Central memory CD8-positive, alpha-beta T cell (primary cell): ENCODE results near the gene WASL.
"Not testable (repeated sequence)": the region's sequence is repeated elsewhere in the genome, so short reads cannot be mapped to it uniquely, and the experiment has no call there.

Experiments
- ATAC-seq: fragments of 150-1000 bp; cut with Tn5 transposase; replicated peaks from 2 replicates; pipeline ENCODE4 v1.10.0; 2022; ENCODE audit warnings: mild to moderate bottlenecking, moderate FRiP score, moderate number of reproducible peaks; ENCODE audit not compliant: poor library complexity, severe bottlenecking; ENCODE audit errors: extremely low read depth
- DNase-seq, 2 donors: peaks; one replicate each; pipeline ENCODE4 v3.0.0; 2021; ENCODE audit warnings: low spot score in 2 of 2
- H3K27ac Mint-ChIP-seq: one replicate; pipeline ENCODE4 v1.8.0; 2022; ENCODE audit warnings: low read depth, mild to moderate bottlenecking, moderate library complexity, mixed read lengths
- H3K27me3 Mint-ChIP-seq: one replicate; pipeline ENCODE4 v1.8.0; 2022; ENCODE audit warnings: mixed read lengths
- H3K36me3 Mint-ChIP-seq: one replicate; pipeline ENCODE4 v1.8.0; 2022; ENCODE audit warnings: mild to moderate bottlenecking, moderate library complexity, mixed read lengths; ENCODE audit not compliant: insufficient read depth
- H3K4me1 Mint-ChIP-seq: one replicate; pipeline ENCODE4 v1.8.0; 2022; ENCODE audit warnings: mixed read lengths
- H3K4me3 Mint-ChIP-seq: one replicate; pipeline ENCODE4 v1.8.0; 2022; ENCODE audit warnings: mild to moderate bottlenecking, moderate library complexity, mixed read lengths
- H3K9me3 Mint-ChIP-seq: one replicate; pipeline ENCODE4 v1.8.0; 2022; ENCODE audit warnings: mixed read lengths

Gene WASL

DNA sequence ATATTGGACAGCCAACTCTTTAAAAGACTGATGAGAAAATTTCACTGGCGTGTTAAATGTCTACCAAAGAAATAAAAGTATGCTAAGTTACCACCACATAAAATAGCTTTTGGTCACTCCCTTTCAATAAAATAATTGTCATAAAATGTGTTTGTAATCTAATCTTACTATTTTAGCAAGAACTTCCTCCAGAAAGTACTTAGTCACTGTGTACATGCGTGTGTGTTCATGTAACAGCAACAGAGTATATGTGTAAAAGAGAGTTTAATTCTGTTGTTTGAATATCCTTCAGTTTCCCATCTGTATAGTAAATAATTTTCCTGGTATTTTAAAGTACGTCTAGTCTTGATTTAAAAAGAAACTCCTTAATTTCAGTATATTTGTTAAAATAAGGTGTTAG is 35.0 kb upstream of the WASL start:
- no peaks in the 10 kb centered on the region for H3K9me3 Mint-ChIP-seq
- DNase-seq (no peak), ATAC-seq (no peak)
- H3K4me1 Mint-ChIP-seq = no peaks in the 10 kb centered on the region
- H3K36me3 Mint-ChIP-seq = no peaks in the 10 kb centered on the region
- H3K4me3 Mint-ChIP-seq = no peak overlapping the region
- H3K27ac Mint-ChIP-seq = no peak overlapping the region
- peaks cover 25% of the 10 kb centered on the region for H3K27me3 Mint-ChIP-seq

DNA sequence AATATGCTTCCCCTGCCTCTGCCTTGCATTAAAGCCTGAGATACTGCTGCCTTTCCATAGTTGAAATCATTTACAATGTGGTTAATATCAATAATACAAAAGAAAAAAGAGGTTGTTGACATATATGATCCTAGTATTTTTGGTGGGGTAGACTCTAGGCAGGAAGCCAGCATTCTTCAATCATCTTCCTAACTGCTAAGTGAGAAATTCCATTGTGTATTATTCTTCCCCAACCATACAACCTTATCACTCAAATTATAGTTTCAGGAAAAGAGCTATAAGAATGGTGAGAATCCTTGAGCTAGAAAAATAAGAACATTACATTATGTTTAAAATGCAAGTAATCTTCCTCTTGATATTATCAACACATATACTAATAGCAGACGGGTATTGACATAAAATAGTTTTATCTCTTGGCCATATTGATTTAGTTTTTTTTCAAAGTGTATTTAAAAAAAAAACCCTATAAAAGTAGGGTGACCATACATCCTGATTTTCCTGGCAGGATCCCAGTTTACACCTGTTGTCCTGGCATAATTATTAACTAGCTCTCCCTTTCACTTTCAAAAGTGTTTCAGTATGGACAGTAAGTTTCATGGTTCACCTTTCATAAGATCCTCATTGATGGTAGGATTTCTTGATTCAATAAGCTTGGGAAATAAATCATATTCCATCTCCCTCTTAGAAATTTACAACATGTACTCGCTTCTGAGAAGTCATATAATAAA is 33.4 kb upstream of the WASL start:
- H3K27me3 Mint-ChIP-seq = peaks cover 34% of the 10 kb centered on the region
- no peaks in the 10 kb centered on the region for H3K4me1 Mint-ChIP-seq
- no peak for ATAC-seq

DNA sequence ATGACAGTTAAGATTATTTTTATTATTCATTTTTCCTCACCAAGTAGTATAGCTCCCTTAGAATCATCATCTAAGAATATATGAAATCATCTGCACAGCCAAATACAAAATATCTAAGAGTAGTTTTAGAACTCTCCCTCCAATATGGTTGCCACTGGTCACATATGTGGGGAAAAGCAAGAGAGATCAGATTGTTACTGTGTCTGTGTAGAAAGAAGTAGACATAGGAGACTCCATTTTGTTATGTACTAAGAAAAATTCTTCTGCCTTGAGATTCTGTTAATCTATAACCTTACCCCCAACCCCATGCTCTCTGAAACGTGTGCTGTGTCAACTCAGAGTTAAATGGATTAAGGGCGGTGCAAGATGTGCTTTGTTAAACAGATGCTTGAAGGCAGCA is 31.7 kb upstream of the WASL start:
- DNase-seq, ATAC-seq, H3K36me3 Mint-ChIP-seq, H3K4me3 Mint-ChIP-seq, H3K27ac Mint-ChIP-seq, H3K9me3 Mint-ChIP-seq, H3K4me1 Mint-ChIP-seq: not testable (repeated sequence)
- peaks cover 46% of the 10 kb centered on the region for H3K27me3 Mint-ChIP-seq

More for the DNA sequence above, 33.4 kb upstream of the WASL start:
- Mint-ChIP-seq H3K9me3 (no peaks in the 10 kb centered on the region), H3K4me3 (no peak overlapping the region), H3K36me3 (no peaks in the 10 kb centered on the region), H3K27ac (no peak overlapping the region)
- DNase-seq = no peak

DNA sequence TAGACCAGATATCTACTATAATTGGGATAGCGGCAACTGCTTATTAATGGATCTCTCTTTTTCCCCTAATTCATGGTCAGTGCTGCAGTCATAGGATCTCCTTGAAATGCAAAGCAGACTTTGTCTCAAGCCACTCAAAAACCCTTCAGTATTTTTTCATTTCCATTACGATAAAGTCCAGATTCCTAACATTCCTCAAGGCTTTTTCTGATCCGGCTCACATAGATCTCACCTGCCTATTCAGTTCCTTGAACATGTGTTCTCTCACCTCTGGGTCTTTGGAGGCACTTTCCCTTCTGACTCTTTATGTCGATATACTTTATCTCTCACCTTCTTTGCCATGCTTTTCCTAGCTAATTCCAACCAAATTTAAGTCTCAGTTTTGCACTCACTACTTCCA is 25.7 kb upstream of the WASL start:
- Mint-ChIP-seq H3K27ac (no peak overlapping the region), H3K27me3 (peaks cover 21% of the 10 kb centered on the region), H3K4me1 (peaks cover 14% of the 10 kb centered on the region), H3K4me3 (no peak overlapping the region), H3K9me3 (no peaks in the 10 kb centered on the region), H3K36me3 (peaks cover 4% of the 10 kb centered on the region)
- no peak for ATAC-seq
- no peak for DNase-seq

DNA sequence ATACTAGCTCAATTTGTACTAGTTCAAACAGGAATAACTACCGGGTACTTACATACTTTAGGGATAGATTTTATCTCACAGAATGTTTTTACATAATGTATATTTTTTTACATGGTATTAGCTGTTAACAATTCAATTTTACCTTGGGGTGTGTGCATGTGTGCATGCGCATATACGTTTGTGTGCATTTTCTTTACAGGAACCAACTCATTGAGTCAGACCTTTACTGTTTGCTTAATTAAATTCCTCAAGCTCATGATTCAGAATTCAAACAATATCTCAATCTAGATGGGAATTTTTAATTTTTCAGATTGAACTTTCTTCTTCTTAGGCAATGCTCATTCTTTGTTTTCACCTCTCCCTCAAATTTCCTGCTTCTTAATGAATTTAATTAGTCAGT is 24.7 kb upstream of the WASL start:
- H3K27ac Mint-ChIP-seq = no peak overlapping the region
- H3K27me3 Mint-ChIP-seq = peaks cover 28% of the 10 kb centered on the region
- H3K4me1 Mint-ChIP-seq = peaks cover 14% of the 10 kb centered on the region
- H3K4me3 Mint-ChIP-seq = no peak overlapping the region
- DNase-seq (no peak), ATAC-seq (no peak)
- no peaks in the 10 kb centered on the region for H3K9me3 Mint-ChIP-seq
- peaks cover 7% of the 10 kb centered on the region for H3K36me3 Mint-ChIP-seq

DNA sequence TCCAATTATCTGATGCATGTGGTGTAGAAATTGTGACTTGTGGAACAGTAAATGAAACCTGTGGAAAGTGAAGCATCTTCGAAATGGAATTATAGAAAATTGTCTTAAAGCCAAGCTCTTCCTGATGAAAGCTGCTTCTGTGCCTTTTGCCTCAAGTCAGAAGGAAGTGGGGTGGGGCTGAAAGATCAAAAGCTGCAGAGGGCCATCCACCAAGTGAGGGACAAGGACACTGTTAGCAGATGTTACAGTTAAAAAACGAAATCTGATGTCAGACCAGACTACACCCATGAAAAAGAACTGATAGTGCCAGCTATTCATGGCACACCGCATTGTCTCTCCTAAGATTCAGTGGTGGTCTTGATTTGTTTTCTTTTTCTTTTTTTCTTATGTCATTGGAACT is 23.8 kb upstream of the WASL start:
- no peak for ATAC-seq
- Mint-ChIP-seq H3K4me3 (no peak overlapping the region), H3K27ac (no peak overlapping the region), H3K36me3 (peaks cover 7% of the 10 kb centered on the region), H3K4me1 (peaks cover 14% of the 10 kb centered on the region), H3K9me3 (no peaks in the 10 kb centered on the region), H3K27me3 (peaks cover 21% of the 10 kb centered on the region)
- DNase-seq = no peak

DNA sequence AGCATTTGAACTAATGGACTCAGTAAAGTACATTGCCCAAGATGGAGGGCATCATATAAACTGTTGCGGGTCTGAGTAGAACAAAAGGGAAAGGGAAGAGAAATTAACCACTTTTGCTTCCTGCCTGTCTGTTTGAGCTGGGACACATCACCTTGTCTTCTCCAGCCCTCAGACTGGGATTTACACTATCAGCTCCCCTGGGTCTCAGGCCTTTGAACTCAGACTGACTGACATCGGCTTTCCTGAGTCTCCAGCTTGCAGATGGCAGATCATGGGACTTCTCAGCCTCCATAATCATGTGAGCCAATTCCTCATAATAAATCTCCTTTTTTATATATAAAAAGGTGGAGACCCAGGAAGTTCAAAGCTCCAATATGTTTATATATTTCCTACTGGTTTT is 23.0 kb upstream of the WASL start:
- peaks cover 7% of the 10 kb centered on the region for H3K36me3 Mint-ChIP-seq
- H3K27me3 Mint-ChIP-seq = peaks cover 21% of the 10 kb centered on the region
- H3K27ac Mint-ChIP-seq = no peak overlapping the region
- no peak for DNase-seq
- peaks cover 14% of the 10 kb centered on the region for H3K4me1 Mint-ChIP-seq
- H3K4me3 Mint-ChIP-seq = peak overlapping the region; percentile 73
- H3K9me3 Mint-ChIP-seq = no peaks in the 10 kb centered on the region
- ATAC-seq = no peak

DNA sequence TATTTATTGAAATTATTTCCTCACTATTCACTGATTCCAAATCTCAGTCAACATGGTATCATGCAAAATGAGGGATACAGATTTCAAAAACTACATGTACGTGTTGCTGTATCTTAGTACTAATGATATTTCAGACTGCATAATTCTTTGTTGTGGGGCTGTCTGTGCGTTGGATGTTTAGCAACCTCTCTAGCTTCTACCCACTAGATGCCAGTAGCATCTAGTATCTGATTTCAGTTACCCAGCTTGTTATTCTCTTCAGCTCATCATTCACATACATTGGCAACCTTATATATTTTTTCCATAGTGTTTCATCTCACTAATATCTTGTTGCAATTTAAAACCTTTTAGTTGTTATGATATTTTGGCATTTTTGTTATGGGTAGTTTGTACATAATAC is 22.5 kb upstream of the WASL start:
- Mint-ChIP-seq H3K27ac (no peak overlapping the region), H3K27me3 (peaks cover 18% of the 10 kb centered on the region), H3K36me3 (peaks cover 7% of the 10 kb centered on the region), H3K9me3 (no peaks in the 10 kb centered on the region), H3K4me1 (peaks cover 14% of the 10 kb centered on the region), H3K4me3 (peak overlapping the region; percentile 73)
- DNase-seq = no peak
- no peak for ATAC-seq

DNA sequence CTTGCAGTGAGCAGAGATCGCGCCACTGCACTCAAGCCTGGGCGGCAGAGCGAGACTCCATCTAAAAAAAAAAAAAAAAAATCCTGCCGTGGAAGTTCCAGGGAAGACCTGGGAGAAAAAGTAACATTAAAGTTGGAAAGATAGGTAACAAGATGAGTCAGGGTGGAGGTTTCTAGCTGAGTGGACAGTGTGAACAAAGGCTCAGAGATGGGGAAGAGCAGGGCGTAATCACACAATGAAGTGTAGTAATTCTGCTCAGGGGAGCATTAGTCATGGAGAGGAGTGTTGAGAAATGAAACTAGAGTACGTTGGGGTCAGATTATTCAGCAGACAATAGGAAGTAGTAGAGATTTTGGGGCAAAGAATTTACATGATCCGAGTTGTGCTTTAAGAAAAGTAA is 21.6 kb upstream of the WASL start:
- Mint-ChIP-seq H3K4me1 (peaks cover 14% of the 10 kb centered on the region), H3K9me3 (no peaks in the 10 kb centered on the region), H3K27ac (peak overlapping the region; percentile 54), H3K27me3 (peaks cover 19% of the 10 kb centered on the region), H3K36me3 (peaks cover 7% of the 10 kb centered on the region), H3K4me3 (peak overlapping the region; percentile 73)
- no peak for DNase-seq
- ATAC-seq = peak; percentile 87

DNA sequence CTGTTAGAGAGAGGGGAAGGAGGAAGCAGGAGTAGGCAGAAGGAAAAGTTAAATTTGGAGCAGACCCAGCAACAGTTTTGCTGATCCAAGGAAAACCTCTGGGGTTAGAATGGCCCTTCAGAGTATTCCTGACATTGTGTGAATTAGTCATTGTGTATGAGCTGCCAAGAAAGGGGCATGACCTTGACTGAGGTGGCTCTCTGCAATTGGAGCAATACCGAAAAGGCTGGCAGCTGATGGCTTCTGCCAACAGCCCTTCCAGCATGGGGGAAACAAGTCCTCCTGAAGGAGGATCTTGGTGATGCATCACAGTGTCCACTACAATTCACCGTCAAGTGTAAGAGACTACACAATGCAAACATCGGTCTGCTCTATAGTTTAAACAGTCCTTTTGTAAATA is 20.6 kb upstream of the WASL start:
- ATAC-seq = no peak
- Mint-ChIP-seq H3K9me3 (no peaks in the 10 kb centered on the region), H3K4me1 (peaks cover 14% of the 10 kb centered on the region), H3K27me3 (peaks cover 19% of the 10 kb centered on the region), H3K36me3 (peaks cover 5% of the 10 kb centered on the region), H3K27ac (no peak overlapping the region), H3K4me3 (peak overlapping the region; percentile 73)
- no peak for DNase-seq

DNA sequence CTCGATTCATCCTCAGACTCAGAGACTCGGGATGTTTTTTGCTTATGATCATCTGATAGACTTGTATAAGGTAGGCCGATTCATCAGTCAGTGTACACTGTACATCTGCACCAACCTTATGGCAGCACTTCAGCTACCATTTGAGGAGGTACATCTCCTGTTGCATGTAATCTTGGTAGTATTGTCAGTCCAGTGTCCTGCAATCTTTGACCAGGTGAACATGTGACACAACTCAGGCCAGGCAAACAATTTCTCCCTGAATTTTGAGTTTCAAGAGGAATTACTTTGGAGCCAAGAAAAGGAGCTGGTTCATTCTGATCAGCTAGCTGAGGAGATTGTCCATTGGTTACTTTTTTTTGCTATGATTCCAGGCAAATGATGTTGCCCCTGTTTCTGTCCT is 19.7 kb upstream of the WASL start:
- peaks cover 14% of the 10 kb centered on the region for H3K4me1 Mint-ChIP-seq
- peaks cover 3% of the 10 kb centered on the region for H3K36me3 Mint-ChIP-seq
- H3K27ac Mint-ChIP-seq = no peak overlapping the region
- H3K4me3 Mint-ChIP-seq = no peak overlapping the region
- ATAC-seq (no peak), DNase-seq (no peak)
- no peaks in the 10 kb centered on the region for H3K9me3 Mint-ChIP-seq
- peaks cover 19% of the 10 kb centered on the region for H3K27me3 Mint-ChIP-seq

DNA sequence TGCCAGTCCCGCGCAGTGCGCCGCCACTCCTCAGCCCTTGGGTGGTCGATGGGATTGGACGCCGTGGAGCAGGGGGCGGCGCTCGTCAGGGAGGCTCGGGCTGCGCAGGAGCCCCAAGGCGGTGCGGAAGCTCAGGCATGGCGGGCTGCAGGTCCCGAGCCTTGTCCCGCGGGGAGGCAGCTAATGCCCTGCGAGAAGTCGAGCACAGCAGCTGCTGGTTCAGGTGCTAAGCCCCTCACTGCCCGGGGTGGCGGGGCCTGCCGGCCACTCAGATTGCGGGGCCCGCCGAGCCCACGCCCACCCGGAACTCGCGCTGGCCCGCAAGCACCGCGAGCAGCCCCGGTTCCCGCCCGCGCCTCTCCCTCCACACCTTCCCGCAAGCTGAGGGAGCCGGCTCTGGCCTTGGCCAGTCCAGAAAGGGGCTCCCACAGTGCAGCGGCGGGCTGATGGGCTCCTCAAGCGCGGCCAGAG is 14.4 kb upstream of the WASL start:
- H3K27ac Mint-ChIP-seq = no peak overlapping the region
- H3K4me3 Mint-ChIP-seq = no peak overlapping the region
- no peak for ATAC-seq
- peaks cover 10% of the 10 kb centered on the region for H3K27me3 Mint-ChIP-seq
- no peak for DNase-seq
- H3K36me3 Mint-ChIP-seq = no peaks in the 10 kb centered on the region
- no peaks in the 10 kb centered on the region for H3K4me1 Mint-ChIP-seq
- H3K9me3 Mint-ChIP-seq = no peaks in the 10 kb centered on the region

DNA sequence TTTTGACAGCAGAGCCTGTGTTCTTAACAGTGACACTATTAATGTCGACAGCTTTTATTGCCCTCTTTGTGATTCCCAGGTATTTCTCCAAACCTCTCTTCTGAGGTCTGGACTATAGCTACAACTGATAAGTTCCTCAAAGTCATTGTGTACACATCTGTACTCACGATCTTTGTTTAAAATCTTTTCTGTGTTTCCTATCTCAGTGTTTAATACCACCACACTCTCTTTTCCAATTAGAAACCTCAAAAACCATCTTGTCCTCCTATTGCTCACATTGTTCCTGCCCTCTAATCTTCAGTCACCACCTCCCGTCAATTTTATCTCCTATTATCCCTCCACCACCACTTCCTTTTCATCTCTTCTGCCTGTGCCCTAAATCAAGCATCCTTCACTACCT is 12.9 kb upstream of the WASL start:
- Mint-ChIP-seq H3K4me1 (no peaks in the 10 kb centered on the region), H3K27ac (no peak overlapping the region), H3K36me3 (peaks cover 1% of the 10 kb centered on the region), H3K4me3 (no peak overlapping the region), H3K27me3 (peaks cover 10% of the 10 kb centered on the region), H3K9me3 (no peaks in the 10 kb centered on the region)
- DNase-seq (no peak), ATAC-seq (no peak)
